PC-9 (cell line): ENCODE data around the gene GSTM1. TPM values are rescaled to one million over a fixed set of nuclear protein-coding genes. Genes with fewer than 3 reads are reported as not detected.

Source experiments
- BruUV-seq: library from RNA; stranded (reverse); fragments of 400-500 nt; replicated peaks from 2 replicates; lab custom pipeline; 2021; lab: Mats Ljungman, UMichigan
- CTCF ChIA-PET: fragments of 300-600 bp; sonication (Branson Sonifier 250); formaldehyde crosslinking; loops from one replicate; lab custom pipeline; 2022; ENCODE audit warnings: antibody characterized with exemption; lab: Charles Lee
- POLR2A ChIA-PET: fragments of 300-600 bp; sonication (Branson Sonifier 250); formaldehyde crosslinking; loops from one replicate; lab custom pipeline; 2022; ENCODE audit warnings: antibody characterized with exemption; ENCODE audit not compliant: unreplicated experiment; lab: Charles Lee
- DNase-seq, 2 experiments: peaks; one replicate each; pipeline versions ENCODE4 v3.0.0 to v3.0.0-alpha.2; 2015 to 2022; ENCODE audit warnings: mixed read lengths in 1 of 2
- H2AFZ ChIP-seq: fragments of 200-600 bp; sonication (generic); 2 replicates; pipeline ENCODE4 v1.8.1; 2017; ENCODE audit warnings: antibody characterized with exemption
- H3F3A ChIP-seq: fragments of 200-600 bp; sonication (generic); 2 replicates; pipeline ENCODE4 v1.8.1; 2017; ENCODE audit warnings: antibody characterized with exemption, mild to moderate bottlenecking, low read depth; ENCODE audit not compliant: insufficient read depth
- H3K27ac ChIP-seq: fragments of 200-600 bp; sonication (generic); 2 replicates; pipeline ENCODE4 v1.6.1; 2016; ENCODE audit warnings: mixed run types
- H3K27me3 ChIP-seq: fragments of 200-600 bp; sonication (generic); 2 replicates; pipeline ENCODE4 v1.6.1; 2016; ENCODE audit warnings: low read depth, mixed run types; ENCODE audit not compliant: insufficient read depth
- H3K36me3 ChIP-seq: fragments of 200-600 bp; sonication (generic); 2 replicates; pipeline ENCODE4 v1.6.1; 2016; ENCODE audit warnings: low read depth, mixed run types
- H3K4me1 ChIP-seq: fragments of 200-600 bp; sonication (generic); replicated peaks from 2 replicates; pipeline ENCODE4 v1.6.1; 2016; ENCODE audit warnings: mixed run types; ENCODE audit not compliant: insufficient read depth
- H3K4me2 ChIP-seq: fragments of 200-600 bp; sonication (generic); 2 replicates; pipeline ENCODE4 v1.6.1; 2017; ENCODE audit warnings: mixed run types
- H3K4me3 ChIP-seq: fragments of 200-600 bp; sonication (generic); 2 replicates; pipeline ENCODE4 v1.6.1; 2016; ENCODE audit warnings: mixed run types
- H3K79me2 ChIP-seq: fragments of 200-600 bp; sonication (generic); 2 replicates; pipeline ENCODE4 v1.6.1; 2017; ENCODE audit warnings: low read depth, mixed run types
- H3K9me2 ChIP-seq: fragments of 200-600 bp; sonication (generic); 2 replicates; pipeline ENCODE4 v1.8.1; 2017; ENCODE audit warnings: mild to moderate bottlenecking; ENCODE audit not compliant: insufficient read depth
- H3K9me3 ChIP-seq: fragments of 200-600 bp; sonication (generic); 2 replicates; pipeline ENCODE4 v1.8.1; 2016; ENCODE audit warnings: low read depth; ENCODE audit not compliant: insufficient read depth
- H4K20me1 ChIP-seq: fragments of 200-600 bp; sonication (generic); 2 replicates; pipeline ENCODE4 v1.8.1; 2017; ENCODE audit not compliant: insufficient read depth
- CTCF ChIP-seq: fragments of 200-600 bp; sonication (generic); conservative IDR thresholded peaks from 2 replicates; pipeline ENCODE4 v1.6.1; 2017; ENCODE audit warnings: mixed run types, antibody characterized with exemption, mild to moderate bottlenecking, moderate library complexity
- EZH2 ChIP-seq: fragments of 200-600 bp; sonication (generic); IDR thresholded peaks from 2 replicates; pipeline ENCODE4 v1.8.0; 2017; ENCODE audit warnings: antibody characterized with exemption, low read depth
- intact Hi-C: fragments of 100-400 bp; cut with micrococcal nuclease; formaldehyde crosslinking; loops from one replicate; pipeline ENCODE4 v1.10.0; 2022; ENCODE audit not compliant: unreplicated experiment
- total RNA-seq: library from RNA; stranded (reverse); gene quantifications from 2 replicates; pipeline ENCODE4 v1.2.3, GENCODE V29; 2021

Gene GSTM1
- total RNA-seq, 1 experiment from 2014 or later = not detected

GRCh38 chr1:109721971-109722370 lies 34.4 kb downstream of the GSTM1 start:
- ChIA-PET POLR2A (no interaction called here), CTCF (no interaction called here)
- no TSS peak for BruUV-seq
- Histone ChIP-seq H2AFZ (no peak overlapping the region), H3K27me3 (no peaks in the 10 kb centered on the region), H3F3A (peaks cover 25% of the 10 kb centered on the region), H4K20me1 (no peaks in the 10 kb centered on the region), H3K4me1 (peaks cover 44% of the 10 kb centered on the region), H3K4me3 (no peak overlapping the region), H3K9me2 (no peaks in the 10 kb centered on the region), H3K4me2 (no peak overlapping the region), H3K36me3 (no peaks in the 10 kb centered on the region), H3K27ac (no peak overlapping the region; the same call in 1 of the 2 replicates), H3K79me2 (no peaks in the 10 kb centered on the region), H3K9me3 (peaks cover 14% of the 10 kb centered on the region)
- TF ChIP-seq EZH2 = no peak
- TF ChIP-seq CTCF = no peak
- intact Hi-C loops = no loop called here
- no peak for DNase-seq

GRCh38 chr1:109722908-109723691 lies 35.5 kb downstream of the GSTM1 start:
- Histone ChIP-seq H4K20me1 (no peaks in the 10 kb centered on the region), H3K4me2 (no peak overlapping the region), H3K9me2 (no peaks in the 10 kb centered on the region), H3K4me3 (no peak overlapping the region), H2AFZ (no peak overlapping the region), H3K79me2 (no peaks in the 10 kb centered on the region), H3K9me3 (peaks cover 14% of the 10 kb centered on the region), H3K36me3 (no peaks in the 10 kb centered on the region), H3K4me1 (peaks cover 36% of the 10 kb centered on the region), H3K27ac (no peak overlapping the region), H3F3A (peaks cover 25% of the 10 kb centered on the region), H3K27me3 (no peaks in the 10 kb centered on the region)
- POLR2A ChIA-PET = no interaction called here
- intact Hi-C loops = no loop called here
- TF ChIP-seq EZH2 (no peak), CTCF (no peak)
- no TSS peak for BruUV-seq
- DNase-seq = peak in 1 of 2 experiments; percentile 19
- CTCF ChIA-PET = interaction anchor here (0.6 kb wide), 1 partner anchor 71 kb away, joined by 5 read pairs; no protein-coding TSS in a partner anchor

- H2AFZ ChIP-seq = no peak overlapping the region
- TF ChIP-seq CTCF (no peak), EZH2 (no peak)
- no peak overlapping the region for H3K4me2 ChIP-seq
- no TSS peak for BruUV-seq
- H3K36me3 ChIP-seq = no peaks in the 10 kb centered on the region
- H3K4me1 ChIP-seq = peaks cover 18% of the 10 kb centered on the region
- H3F3A ChIP-seq = peaks cover 7% of the 10 kb centered on the region
- no peak for DNase-seq
- no peaks in the 10 kb centered on the region for H3K79me2 ChIP-seq
- intact Hi-C loops = no loop called here
- no peaks in the 10 kb centered on the region for H4K20me1 ChIP-seq
- H3K27me3 ChIP-seq = no peaks in the 10 kb centered on the region
- no peaks in the 10 kb centered on the region for H3K9me2 ChIP-seq
- CTCF ChIA-PET = no interaction called here
- POLR2A ChIA-PET = no interaction called here
- peaks cover 14% of the 10 kb centered on the region for H3K9me3 ChIP-seq
- no peak overlapping the region for H3K27ac ChIP-seq
- no peak overlapping the region for H3K4me3 ChIP-seq
Measured at GRCh38 chr1:109724933-109725332, 37.3 kb downstream of the GSTM1 start.
